H1 (cell line): Measurements from ENCODE around the gene SYK. TPM values are rescaled to one million over a fixed set of nuclear protein-coding genes. Genes with fewer than 3 reads are reported as not detected.

Experiments used
- CTCF ChIA-PET: fragments of 300-600 bp; sonication (Branson Sonifier 250); formaldehyde crosslinking; loops from one replicate; lab custom pipeline; 2021; ENCODE audit not compliant: partially characterized antibody; lab: Charles Lee
- POLR2A ChIA-PET: fragments of 300-600 bp; sonication (Branson Sonifier 250); formaldehyde crosslinking; loops from one replicate; lab custom pipeline; 2021; ENCODE audit warnings: inconsistent platforms; ENCODE audit not compliant: partially characterized antibody; lab: Charles Lee
- DNase-seq, 2 experiments: peaks; one replicate each; pipeline versions ENCODE4 v3.0.0 to v3.0.0-alpha.2; 2010 to 2022; ENCODE audit warnings: low spot score in 2 of 2, low read depth in 1 of 2, mixed read lengths in 1 of 2
- FAIRE-seq: peaks from 2 replicates; lab custom pipeline; 2011; peaks lifted over from hg19 to GRCh38; lab: Jason Lieb, UNC
- H2AFZ ChIP-seq: 2 replicates; pipeline ENCODE4 v1.8.1; 2012; ENCODE audit warnings: low read length, inconsistent platforms
- H2AK5ac ChIP-seq: 2 replicates; pipeline ENCODE4 v1.6.1; 2013; ENCODE audit warnings: low read depth, low read length
- H2BK120ac ChIP-seq: replicated peaks from 2 replicates; pipeline ENCODE3; 2013; ENCODE audit warnings: low read depth, low read length, inconsistent platforms
- H2BK12ac ChIP-seq: 2 replicates; pipeline ENCODE4 v1.6.1; 2013; ENCODE audit warnings: low read depth, low read length
- H2BK15ac ChIP-seq: 2 replicates; pipeline ENCODE4 v1.6.1; 2013; ENCODE audit warnings: low read length
- H2BK20ac ChIP-seq: 2 replicates; pipeline ENCODE4 v1.6.1; 2013; ENCODE audit warnings: low read length
- H2BK5ac ChIP-seq: 2 replicates; pipeline ENCODE4 v1.6.1; 2013; ENCODE audit warnings: low read depth, low read length
- H3K14ac ChIP-seq: 2 replicates; pipeline ENCODE4 v1.6.1; 2013; ENCODE audit warnings: inconsistent platforms; ENCODE audit not compliant: insufficient read length
- H3K18ac ChIP-seq: 2 replicates; pipeline ENCODE4 v1.6.1; 2013; ENCODE audit warnings: low read length; ENCODE audit errors: extremely low read depth
- H3K23ac ChIP-seq: 2 replicates; pipeline ENCODE4 v1.6.1; 2013; ENCODE audit warnings: inconsistent platforms; ENCODE audit not compliant: insufficient read length
- H3K23me2 ChIP-seq: 2 replicates; pipeline ENCODE4 v1.6.1; 2013; ENCODE audit warnings: low read depth, low read length
- H3K27ac ChIP-seq: 2 replicates; pipeline ENCODE4 v1.6.1; 2011; ENCODE audit warnings: low read depth, low read length, inconsistent platforms
- H3K27me3 ChIP-seq, 4 experiments: replicated peaks in 1 of 4; 1 replicate in 1 of 4; 2 replicates in 3 of 4; pipeline versions ENCODE4 v1.6.1 to v1.8.1; 2011 to 2013; ENCODE audit warnings: low read length in 3 of 4, mild to moderate bottlenecking in 3 of 4, inconsistent platforms in 2 of 4, mixed read lengths in 2 of 4, moderate library complexity in 1 of 4; ENCODE audit not compliant: control insufficient read depth in 3 of 4, insufficient read depth in 3 of 4; ENCODE audit errors: extremely low read depth in 1 of 4
- H3K36me3 ChIP-seq, 4 experiments: 2 replicates each; pipeline versions ENCODE4 v1.6.1 to v1.8.1; 2011 to 2013; ENCODE audit warnings: mild to moderate bottlenecking in 4 of 4, low read length in 3 of 4, moderate library complexity in 2 of 4, control low read depth in 1 of 4, inconsistent platforms in 1 of 4; ENCODE audit not compliant: insufficient read depth in 4 of 4, control insufficient read depth in 2 of 4
- H3K4ac ChIP-seq: replicated peaks from 2 replicates; pipeline ENCODE3; 2013; ENCODE audit warnings: low read length, low read depth, mixed read lengths, inconsistent platforms; ENCODE audit not compliant: insufficient read length
- H3K4me1 ChIP-seq, 4 experiments: replicated peaks in 1 of 4; 1 replicate in 1 of 4; 2 replicates in 3 of 4; pipeline versions ENCODE4 v1.6.1 to v1.8.1; 2011 to 2013; ENCODE audit warnings: low read length in 3 of 4, inconsistent platforms in 2 of 4, mixed read lengths in 1 of 4; ENCODE audit not compliant: insufficient read depth in 4 of 4, control insufficient read depth in 3 of 4
- H3K4me2 ChIP-seq, 2 experiments: 2 replicates each; pipeline versions ENCODE4 v1.6.1 to v1.8.1; 2011 to 2013; ENCODE audit warnings: low read depth in 2 of 2, low read length in 2 of 2, control low read depth in 1 of 2, inconsistent platforms in 1 of 2, mild to moderate bottlenecking in 1 of 2; ENCODE audit not compliant: insufficient read depth in 1 of 2
- H3K4me3 ChIP-seq, 4 experiments: fragments of 200-600, 300-600 bp in 1 of 4; sonication (generic), shearing (Covaris generic), sonication (Bioruptor Twin) in 1 of 4; 2 replicates each; pipeline versions ENCODE4 v1.5.1 to v1.8.1; 2011 to 2016; ENCODE audit warnings: low read length in 4 of 4, low read depth in 3 of 4, control low read depth in 2 of 4, inconsistent platforms in 2 of 4, mild to moderate bottlenecking in 2 of 4, mixed read lengths in 1 of 4, moderate library complexity in 1 of 4; ENCODE audit not compliant: insufficient read depth in 2 of 4; ENCODE audit errors: extremely low read depth in 1 of 4
- H3K56ac ChIP-seq: replicated peaks from 2 replicates; pipeline ENCODE3; 2013; ENCODE audit warnings: low read depth, mild to moderate bottlenecking, mixed read lengths, low read length, inconsistent platforms; ENCODE audit not compliant: insufficient read length
- H3K79me1 ChIP-seq: 2 replicates; pipeline ENCODE4 v1.6.1; 2013; ENCODE audit warnings: low read depth, low read length, control low read depth
- H3K79me2 ChIP-seq, 2 experiments: 2 replicates each; pipeline versions ENCODE4 v1.6.1 to v1.8.1; 2012 to 2013; ENCODE audit warnings: low read length in 2 of 2, mild to moderate bottlenecking in 2 of 2, inconsistent platforms in 1 of 2; ENCODE audit not compliant: insufficient read depth in 2 of 2, control insufficient read depth in 1 of 2
- H3K9ac ChIP-seq, 4 experiments: replicated peaks in 1 of 4; 1 replicate in 1 of 4; 2 replicates in 3 of 4; pipeline versions ENCODE4 v1.6.1 to v1.8.1; 2011 to 2013; ENCODE audit warnings: low read depth in 3 of 4, low read length in 3 of 4, control low read depth in 2 of 4, mild to moderate bottlenecking in 2 of 4, moderate library complexity in 2 of 4, inconsistent platforms in 1 of 4; ENCODE audit errors: extremely low read depth in 1 of 4
- H3K9me3 ChIP-seq, 2 experiments: 2 replicates each; pipeline versions ENCODE4 v1.6.1 to v1.8.1; 2012 to 2013; ENCODE audit warnings: mild to moderate bottlenecking in 2 of 2, moderate library complexity in 2 of 2, control low read depth in 1 of 2, inconsistent platforms in 1 of 2, low read depth in 1 of 2, low read length in 1 of 2, mixed read lengths in 1 of 2; ENCODE audit not compliant: insufficient read depth in 2 of 2
- H4K20me1 ChIP-seq, 2 experiments: replicated peaks in 1 of 2; 2 replicates each; pipeline versions ENCODE3 to v1.8.1; 2011 to 2013; ENCODE audit warnings: inconsistent platforms in 2 of 2, low read length in 2 of 2, mild to moderate bottlenecking in 1 of 2; ENCODE audit not compliant: insufficient read depth in 2 of 2, control insufficient read depth in 1 of 2
- H4K5ac ChIP-seq: 2 replicates; pipeline ENCODE4 v1.6.1; 2013; ENCODE audit warnings: low read length, low read depth, mixed read lengths, inconsistent platforms; ENCODE audit not compliant: insufficient read length
- H4K8ac ChIP-seq: 2 replicates; pipeline ENCODE4 v1.8.0; 2013; ENCODE audit warnings: mild to moderate bottlenecking, moderate library complexity, low read length, inconsistent platforms; ENCODE audit not compliant: insufficient read depth; ENCODE audit errors: extremely low read depth
- H4K91ac ChIP-seq: replicated peaks from 2 replicates; pipeline ENCODE3; 2013; ENCODE audit warnings: low read length, mixed read lengths, inconsistent platforms; ENCODE audit not compliant: insufficient read length
- ATF3 ChIP-seq: IDR thresholded peaks from 2 replicates; pipeline ENCODE4 v1.6.1; 2011; ENCODE audit warnings: low read depth, mild to moderate bottlenecking, low read length; ENCODE audit not compliant: insufficient read depth
- BRCA1 ChIP-seq: IDR thresholded peaks from 2 replicates; pipeline ENCODE4 v1.6.1; 2012; ENCODE audit warnings: low read depth, low read length, improper control_type of control experiment
- EZH2 ChIP-seq: fragments of 200-600 bp; sonication (generic); IDR thresholded peaks from 2 replicates; pipeline ENCODE4 v1.7.1; 2012; ENCODE audit warnings: low read depth, mild to moderate bottlenecking, moderate library complexity, low read length, inconsistent platforms; ENCODE audit not compliant: severe bottlenecking
- HDAC6 ChIP-seq: IDR thresholded peaks from one replicate; pipeline ENCODE4 v1.7.1; 2012; ENCODE audit warnings: low read depth, mild to moderate bottlenecking, inconsistent platforms, low read length, moderate library complexity
- KDM1A ChIP-seq: fragments of 200-600, 300-600 bp; sonication (generic); IDR thresholded peaks from 2 replicates; pipeline ENCODE4 v1.7.1; 2016; ENCODE audit warnings: mild to moderate bottlenecking, low read length, borderline replicate concordance
- KDM4A ChIP-seq: IDR thresholded peaks from one replicate; pipeline ENCODE4 v1.7.1; 2012; ENCODE audit warnings: low read depth, mild to moderate bottlenecking, moderate library complexity, low read length, inconsistent platforms; ENCODE audit not compliant: severe bottlenecking
- PHF8 ChIP-seq: fragments of 200-600 bp; sonication (generic); conservative IDR thresholded peaks from 2 replicates; pipeline ENCODE4 v1.7.1; 2012; ENCODE audit warnings: low read depth, mild to moderate bottlenecking, inconsistent platforms, low read length, moderate library complexity
- POLR2A ChIP-seq, 2 experiments: IDR thresholded peaks; 1 replicate in 1 of 2; 2 replicates in 1 of 2; pipeline ENCODE4 v1.6.1; 2011; ENCODE audit warnings: low read depth in 2 of 2, low read length in 2 of 2, mild to moderate bottlenecking in 2 of 2; ENCODE audit errors: control extremely low read depth in 1 of 2
- POU5F1 ChIP-seq: IDR thresholded peaks from 2 replicates; pipeline ENCODE4 v1.6.1; 2011; ENCODE audit warnings: low read depth, mild to moderate bottlenecking, low read length, moderate library complexity
- RXRA ChIP-seq: IDR thresholded peaks from 2 replicates; pipeline ENCODE4 v1.6.1; 2011; ENCODE audit warnings: low read depth, mild to moderate bottlenecking, low read length, moderate library complexity; ENCODE audit not compliant: insufficient read depth
- SAP30 ChIP-seq: fragments of 300-600 bp; sonication (generic); IDR thresholded peaks from 2 replicates; pipeline ENCODE4 v1.7.1; 2012; ENCODE audit warnings: low read length, moderate library complexity, mild to moderate bottlenecking, inconsistent platforms; ENCODE audit not compliant: insufficient read depth, insufficient replicate concordance
- SIN3A ChIP-seq, 2 experiments: IDR thresholded peaks in 1 of 2; conservative IDR thresholded peaks in 1 of 2; 2 replicates each; pipeline ENCODE4 v1.6.1; 2011 to 2012; ENCODE audit warnings: low read length in 2 of 2, improper control_type of control experiment in 1 of 2, low read depth in 1 of 2, mild to moderate bottlenecking in 1 of 2
- TAF7 ChIP-seq: optimal IDR thresholded peaks from 2 replicates; pipeline ENCODE3; 2011; ENCODE audit warnings: low read depth, mild to moderate bottlenecking, inconsistent platforms, low read length, moderate library complexity, borderline replicate concordance
- TEAD4 ChIP-seq: IDR thresholded peaks from 2 replicates; pipeline ENCODE4 v1.6.1; 2012; ENCODE audit warnings: low read depth, low read length, inconsistent platforms, mixed read lengths
- WGBS, 2 experiments: shearing (Covaris generic) in 1 of 2; methylation state at CpG; one replicate each; pipeline versions ENCODE4 v1.1.6 to v1.1.7; 2013 to 2015; ENCODE audit warnings: low lambda C conversion rate in 2 of 2, mixed read lengths in 2 of 2, inconsistent platforms in 1 of 2, low coverage in 1 of 2, missing lambda C conversion rate in 1 of 2; ENCODE audit not compliant: insufficient replicate concordance in 2 of 2, insufficient coverage in 1 of 2, insufficient read length in 1 of 2; ENCODE audit errors: extremely low coverage in 1 of 2, missing lambda C conversion rate in 1 of 2; 5-methylcytosine and 5-hydroxymethylcytosine counted together
- polyA plus RNA-seq, 7 experiments: library from polyadenylated mRNA; depleted of rRNA in 3 of 7; stranded (reverse) in 5 of 7; unstranded in 2 of 7; fragments of >200 nt in 5 of 7; fragments of 200-250 nt in 2 of 7; gene quantifications; 1 replicate in 5 of 7; 2 replicates in 1 of 7; 4 replicates in 1 of 7; pipeline versions ENCODE4 v1.2.1 to v1.2.3, GENCODE V29; 2011 to 2013; ENCODE audit warnings: missing spikeins in 2 of 7, mixed read lengths in 2 of 7
- total RNA-seq: library from RNA; stranded (reverse); fragmentation: NEBNext Ultra II Directional; extraction: Animal tissue kit (Norgen Biotek cat#: 25700); gene quantifications from 2 replicates; pipeline ENCODE4 v1.2.1, GENCODE V29; 2021

The SYK gene
- total and polyA plus RNA-seq, 2 of the 8 experiments (the other 6 are each of a cell fraction or from before 2014, with no cell fraction given): 1.5 to 4.4 TPM

GRCh38 chr9:90873422-90873821, 71.8 kb downstream of the SYK start:
- Histone ChIP-seq H2BK20ac (no peak overlapping the region), H3K4me2 (no peak overlapping the region), H3K4ac (no peak overlapping the region), H3K4me1 (no peaks in the 10 kb centered on the region), H3K27ac (no peak overlapping the region), H2AK5ac (no peak overlapping the region), H2BK15ac (no peak overlapping the region), H3K14ac (no peak overlapping the region), H3K9ac (no peak overlapping the region), H2AFZ (no peak overlapping the region), H2BK5ac (no peak overlapping the region), H3K4me3 (no peak overlapping the region), H3K79me1 (no peaks in the 10 kb centered on the region), H3K79me2 (no peaks in the 10 kb centered on the region), H4K91ac (no peak overlapping the region), H3K18ac (no peak overlapping the region), H3K56ac (no peak overlapping the region), H3K23ac (no peak overlapping the region), H2BK120ac (no peak overlapping the region), H2BK12ac (no peak overlapping the region), H3K9me3 (no peaks in the 10 kb centered on the region), H3K23me2 (no peaks in the 10 kb centered on the region), H3K27me3 (no peaks in the 10 kb centered on the region), H3K36me3 (no peaks in the 10 kb centered on the region), H4K5ac (no peak overlapping the region), H4K8ac (no peak overlapping the region), H4K20me1 (no peaks in the 10 kb centered on the region)
- WGBS, 2 experiments: 90% methylated on average over 2 of the region's 2 CpGs; no CpG with 5 or more reads in 1 of the 2 experiments
- ChIA-PET CTCF (interaction anchor here (0.6 to 1.5 kb wide), 9 partner anchors 12 to 731 kb away, joined by 3 to 5 read pairs (median 3); no protein-coding TSS in a partner anchor), POLR2A (no interaction called here)
- DNase-seq (no peak), FAIRE-seq (no peak)
- TF ChIP-seq SIN3A (conservative IDR thresholded peaks at IDR 0.05 in 1 of 2, IDR thresholded peaks at IDR 0.05 in 1 of 2; ENCODE audit: low read depth in 1 of 2, low read length in 2 of 2) (no peak), HDAC6 (no peak), RXRA (no peak), POLR2A (IDR thresholded peaks at IDR 0.05; ENCODE audit: control extremely low read depth in 1 of 2, low read depth in 2 of 2, low read length in 2 of 2) (no peak), SAP30 (no peak), KDM4A (no peak), BRCA1 (no peak), TEAD4 (no peak), POU5F1 (no peak), ATF3 (no peak), EZH2 (no peak), TAF7 (no peak), PHF8 (no peak), KDM1A (no peak)
